ENCODE measurements around the gene EML3.
"Not testable (repeated sequence)": the region's sequence is repeated elsewhere in the genome, so short reads cannot be mapped to it uniquely, and the experiment has no call there.

Gene EML3

GRCh38 chr11:62571493-62571892 is 41.1 kb downstream of the EML3 start:
- DNase-seq = not testable (repeated sequence)

GRCh38 chr11:62570903-62571302 is 41.7 kb downstream of the EML3 start:
- not testable (repeated sequence) for DNase-seq

GRCh38 chr11:62569611-62570010 is 43.0 kb downstream of the EML3 start:
- no peak for DNase-seq

GRCh38 chr11:62567018-62567633 is 45.4 kb downstream of the EML3 start:
- DNase-seq = no peak

GRCh38 chr11:62566247-62566646 is 46.3 kb downstream of the EML3 start:
- DNase-seq = no peak

GRCh38 chr11:62565100-62565802 is 47.3 kb downstream of the EML3 start:
- DNase-seq = no peak

GRCh38 chr11:62561677-62562230 is 50.8 kb downstream of the EML3 start:
- DNase-seq = not testable (repeated sequence)

GRCh38 chr11:62560566-62561103 is 51.9 kb downstream of the EML3 start:
- peak; percentile 63 for DNase-seq

- not testable (repeated sequence) for DNase-seq
Measured at GRCh38 chr11:62559626-62560025, 52.9 kb downstream of the EML3 start.

- no peak for DNase-seq
Measured at GRCh38 chr11:62559204-62559603, 53.4 kb downstream of the EML3 start.

GRCh38 chr11:62558669-62559068 is 53.9 kb downstream of the EML3 start:
- DNase-seq = no peak

- no peak for DNase-seq
Measured at GRCh38 chr11:62556875-62557631, 55.5 kb downstream of the EML3 start.

- peak; percentile 57 for DNase-seq
Measured at GRCh38 chr11:62556108-62556874, 56.3 kb downstream of the EML3 start.

- no peak for DNase-seq
Measured at GRCh38 chr11:62555464-62556107, 57.0 kb downstream of the EML3 start.

- DNase-seq = no peak
Measured at GRCh38 chr11:62554387-62555167, 58.0 kb downstream of the EML3 start.

GRCh38 chr11:62553839-62554361 is 58.7 kb downstream of the EML3 start:
- DNase-seq = no peak

GRCh38 chr11:62553080-62553838 is 59.3 kb downstream of the EML3 start:
- DNase-seq = no peak

- DNase-seq = no peak
Measured at GRCh38 chr11:62552485-62553079, 60.0 kb downstream of the EML3 start.
